ENCODE data around the gene ATG4D.

GRCh38 chr19:10518444-10519361 lies 25.0 kb upstream of the ATG4D start:
- no peak for TF ChIP-seq POLR2A (IDR thresholded peaks at IDR 0.05)
- TF ChIP-seq, protein P1, sequence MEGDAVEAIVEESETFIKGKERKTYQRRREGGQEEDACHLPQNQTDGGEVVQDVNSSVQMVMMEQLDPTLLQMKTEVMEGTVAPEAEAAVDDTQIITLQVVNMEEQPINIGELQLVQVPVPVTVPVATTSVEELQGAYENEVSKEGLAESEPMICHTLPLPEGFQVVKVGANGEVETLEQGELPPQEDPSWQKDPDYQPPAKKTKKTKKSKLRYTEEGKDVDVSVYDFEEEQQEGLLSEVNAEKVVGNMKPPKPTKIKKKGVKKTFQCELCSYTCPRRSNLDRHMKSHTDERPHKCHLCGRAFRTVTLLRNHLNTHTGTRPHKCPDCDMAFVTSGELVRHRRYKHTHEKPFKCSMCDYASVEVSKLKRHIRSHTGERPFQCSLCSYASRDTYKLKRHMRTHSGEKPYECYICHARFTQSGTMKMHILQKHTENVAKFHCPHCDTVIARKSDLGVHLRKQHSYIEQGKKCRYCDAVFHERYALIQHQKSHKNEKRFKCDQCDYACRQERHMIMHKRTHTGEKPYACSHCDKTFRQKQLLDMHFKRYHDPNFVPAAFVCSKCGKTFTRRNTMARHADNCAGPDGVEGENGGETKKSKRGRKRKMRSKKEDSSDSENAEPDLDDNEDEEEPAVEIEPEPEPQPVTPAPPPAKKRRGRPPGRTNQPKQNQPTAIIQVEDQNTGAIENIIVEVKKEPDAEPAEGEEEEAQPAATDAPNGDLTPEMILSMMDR (IDR thresholded peaks at IDR 0.05): no peak
